SHP77 treated with DMSO at 0.1 percent for 48 hours (cell line): Measurements from ENCODE around the gene CAPN13.

Source experiments
- DNase-seq: peaks from one replicate; lab custom pipeline; 2025; lab: John Stamatoyannopoulos, UW

Gene CAPN13

DNA sequence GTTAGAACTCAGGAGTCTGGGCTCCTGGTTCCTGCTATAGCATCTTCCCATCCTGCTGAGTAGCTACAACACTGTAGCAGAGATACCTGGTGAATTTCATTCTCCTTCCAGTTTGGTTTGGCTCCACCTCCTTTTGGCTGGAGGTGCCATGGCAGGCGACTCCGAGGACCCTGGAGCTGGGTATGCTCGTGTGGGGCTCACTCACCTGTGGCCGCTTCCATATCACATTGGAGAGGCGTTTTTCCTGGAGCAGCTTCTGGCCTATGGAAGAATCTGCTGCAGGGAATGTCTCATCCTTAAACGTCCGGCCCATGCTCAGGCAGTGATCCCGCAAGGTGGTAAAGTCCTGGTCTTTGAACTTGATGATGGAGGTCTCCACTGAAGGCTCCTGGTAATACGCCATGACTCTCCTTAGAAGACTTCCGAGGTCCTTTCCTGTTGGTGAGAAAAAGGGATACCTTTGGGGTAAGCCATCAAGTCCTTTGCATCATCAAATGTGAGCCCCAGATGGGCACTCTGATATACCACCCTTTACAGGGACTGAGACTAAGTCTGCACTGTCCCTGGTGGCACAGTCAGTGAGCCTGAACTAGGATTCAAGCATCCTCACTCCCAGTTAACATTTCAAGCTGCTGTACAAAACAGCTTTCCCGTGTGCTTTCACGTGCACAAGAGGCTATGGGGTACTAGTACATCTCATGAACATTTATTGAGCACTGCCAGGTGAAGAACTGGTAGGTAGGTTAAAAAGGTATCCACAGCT, 20.1 kb downstream of the CAPN13 start:
- no peak for DNase-seq

DNA sequence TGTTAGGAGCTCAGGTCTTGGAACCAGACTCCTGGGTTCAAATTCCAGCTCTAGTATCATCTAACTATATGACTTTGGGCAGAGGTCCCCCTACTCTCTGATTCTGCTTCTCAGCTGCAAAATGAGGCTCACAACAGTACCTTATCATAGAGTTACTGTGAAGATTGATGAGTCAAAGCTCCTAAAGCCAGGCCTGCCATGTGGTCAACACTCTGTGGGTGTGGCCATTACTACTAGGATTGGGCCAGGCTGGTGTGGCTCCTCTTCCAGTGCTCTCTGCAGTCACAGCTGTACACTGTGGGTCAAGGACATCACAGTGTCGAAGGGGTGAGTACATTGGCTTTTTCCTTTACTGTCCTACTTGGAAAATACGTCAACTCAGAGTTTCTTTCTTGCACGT, 22.6 kb downstream of the CAPN13 start:
- no peak for DNase-seq

GRCh38 chr2:30781961-30782533, 25.2 kb downstream of the CAPN13 start:
- no peak for DNase-seq

- DNase-seq = no peak
These were observed 25.8 kb downstream of the CAPN13 start for GRCh38 chr2:30781451-30781850.

DNA sequence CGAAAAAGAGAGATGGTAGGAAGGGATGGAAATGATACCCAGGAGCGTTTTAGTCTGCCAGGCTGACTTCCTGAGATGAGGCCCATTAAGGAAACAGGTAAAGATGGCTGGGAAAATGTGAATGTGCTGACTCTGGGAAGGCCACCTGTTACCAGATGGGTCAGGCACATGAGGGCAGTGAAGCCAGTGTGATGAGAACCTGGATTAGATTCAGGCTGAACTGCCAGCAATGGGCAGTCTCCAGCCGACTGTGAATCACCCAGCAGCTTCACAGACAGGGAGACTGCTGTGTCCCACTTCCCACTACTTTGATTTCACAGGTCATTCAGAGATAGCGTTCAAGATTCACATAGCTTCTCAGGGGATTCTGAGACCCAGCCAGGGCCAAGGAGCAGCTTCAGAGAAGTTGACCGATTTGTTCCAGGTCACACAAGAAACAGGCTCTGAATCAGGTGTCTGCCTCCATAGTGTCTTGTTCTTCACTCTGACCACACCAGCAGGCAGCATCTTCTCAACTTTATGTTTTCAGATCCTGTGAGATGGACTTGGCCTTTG, 26.4 kb downstream of the CAPN13 start:
- no peak for DNase-seq

GRCh38 chr2:30778611-30779010, 28.6 kb downstream of the CAPN13 start:
- no peak for DNase-seq

GRCh38 chr2:30777661-30778505, 29.4 kb downstream of the CAPN13 start:
- no peak for DNase-seq

- DNase-seq = no peak
These were observed 30.2 kb downstream of the CAPN13 start for GRCh38 chr2:30776831-30777635.

GRCh38 chr2:30775833-30776232, 31.4 kb downstream of the CAPN13 start:
- no peak for DNase-seq

DNA sequence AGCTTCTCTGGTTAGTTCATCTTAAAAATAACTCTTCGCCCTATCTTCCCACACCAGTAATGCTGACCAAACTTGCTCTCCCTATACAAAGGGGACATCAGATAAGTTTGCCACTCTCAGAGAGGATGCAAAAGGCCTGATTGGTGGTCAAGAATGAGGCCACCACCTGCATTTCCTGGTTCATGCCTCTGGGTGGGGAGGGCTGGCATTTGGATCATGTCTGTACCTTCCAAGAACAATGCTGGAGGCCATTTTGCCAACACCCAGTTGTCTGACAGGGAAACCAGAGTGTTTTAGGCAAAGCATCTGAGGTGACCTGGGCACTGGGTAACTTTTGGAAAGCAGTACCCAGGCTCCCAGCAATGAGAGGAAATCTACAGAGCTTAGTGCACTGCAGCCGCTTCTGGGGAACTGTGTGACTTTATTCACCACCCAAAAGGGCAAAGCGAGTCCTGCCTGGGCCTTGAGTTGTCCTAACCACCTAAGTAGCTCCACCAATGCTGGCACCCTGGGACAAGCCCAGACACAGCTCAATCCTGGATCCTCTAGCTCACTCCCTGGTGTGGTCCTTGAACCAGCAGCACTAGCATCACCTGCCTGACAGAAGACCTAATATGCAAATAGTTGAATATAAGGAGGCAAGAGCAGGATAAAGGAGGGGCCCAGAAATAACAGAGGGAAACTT, 35.1 kb downstream of the CAPN13 start:
- DNase-seq = no peak

DNA sequence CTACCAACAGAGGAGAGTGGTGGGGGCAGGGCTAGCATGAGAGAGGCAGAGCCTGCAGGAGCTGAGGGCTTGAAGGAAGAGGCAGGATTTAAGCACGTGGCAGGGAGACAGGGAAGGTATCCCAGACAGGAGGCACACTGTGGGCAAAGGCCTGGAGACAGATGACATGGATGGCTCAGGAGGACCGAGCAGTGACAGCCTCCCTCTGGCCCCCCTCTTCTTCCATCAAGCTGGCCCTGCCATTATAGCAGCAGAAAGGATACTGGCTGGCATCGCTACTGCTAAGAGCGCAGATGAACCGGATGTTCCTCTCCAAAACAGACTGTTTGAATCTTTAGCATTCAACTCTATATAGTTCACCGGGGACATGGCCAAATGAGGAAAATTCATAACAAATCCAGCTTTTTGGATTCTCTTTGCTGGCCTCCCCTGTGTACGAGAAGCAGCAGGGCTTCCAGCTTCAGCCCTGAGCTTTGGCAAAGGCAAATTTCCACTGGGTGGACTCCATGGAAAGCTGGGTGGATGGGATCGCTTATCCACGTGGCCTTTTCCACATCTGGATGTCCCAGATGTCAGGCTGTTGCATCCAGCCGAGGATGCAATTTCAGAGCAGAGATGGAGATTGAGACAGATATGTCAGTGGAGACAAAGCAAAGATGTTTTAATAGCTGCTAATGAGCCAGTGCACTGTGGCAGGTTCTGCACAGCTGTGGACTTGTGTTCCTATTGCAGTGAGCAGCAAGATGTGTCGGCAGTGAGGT, 36.2 kb downstream of the CAPN13 start:
- no peak for DNase-seq

DNA sequence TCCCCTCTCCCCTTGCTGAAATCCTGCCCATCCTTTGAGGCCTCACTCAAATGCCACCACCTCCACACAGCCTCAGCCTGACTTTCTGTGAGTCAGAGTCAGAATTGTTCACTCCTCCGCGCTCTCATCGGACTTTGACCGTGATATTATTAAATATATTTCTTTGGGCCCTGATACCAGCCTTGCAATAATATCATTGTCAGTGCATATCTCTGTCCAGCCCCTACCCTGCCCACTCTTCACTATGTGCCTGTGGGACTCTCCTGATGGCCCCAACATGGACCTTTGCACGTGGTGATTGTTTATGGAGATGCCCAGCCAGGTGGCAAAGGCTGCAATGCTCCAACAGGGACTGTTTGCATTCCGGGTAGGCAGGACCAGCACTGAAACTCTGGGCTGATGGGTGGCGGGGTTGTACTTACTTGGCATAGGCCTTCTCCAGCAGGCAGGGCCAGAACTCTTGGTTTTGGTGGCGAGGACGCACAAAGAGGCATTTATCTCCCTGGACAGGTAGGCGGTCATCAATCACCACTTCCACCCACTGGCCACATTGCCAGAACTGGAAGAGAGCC, 37.3 kb downstream of the CAPN13 start:
- DNase-seq = no peak

DNA sequence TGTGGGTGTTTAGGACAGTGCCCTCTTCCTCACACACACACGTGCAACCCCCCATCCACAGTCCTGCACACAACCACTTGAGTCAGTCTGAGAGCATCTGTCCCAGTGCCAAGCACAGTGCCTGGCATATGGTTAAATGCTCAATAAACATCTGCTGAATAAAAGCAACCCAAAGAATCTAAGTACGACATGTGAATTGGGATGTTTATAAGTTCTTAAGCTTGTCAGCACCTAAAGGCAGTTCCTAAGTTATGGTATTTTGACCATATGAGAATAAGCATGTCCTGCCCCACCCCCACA, 37.8 kb downstream of the CAPN13 start:
- DNase-seq = no peak

- no peak for DNase-seq
These were observed 38.4 kb downstream of the CAPN13 start for GRCh38 chr2:30768708-30769480.

DNA sequence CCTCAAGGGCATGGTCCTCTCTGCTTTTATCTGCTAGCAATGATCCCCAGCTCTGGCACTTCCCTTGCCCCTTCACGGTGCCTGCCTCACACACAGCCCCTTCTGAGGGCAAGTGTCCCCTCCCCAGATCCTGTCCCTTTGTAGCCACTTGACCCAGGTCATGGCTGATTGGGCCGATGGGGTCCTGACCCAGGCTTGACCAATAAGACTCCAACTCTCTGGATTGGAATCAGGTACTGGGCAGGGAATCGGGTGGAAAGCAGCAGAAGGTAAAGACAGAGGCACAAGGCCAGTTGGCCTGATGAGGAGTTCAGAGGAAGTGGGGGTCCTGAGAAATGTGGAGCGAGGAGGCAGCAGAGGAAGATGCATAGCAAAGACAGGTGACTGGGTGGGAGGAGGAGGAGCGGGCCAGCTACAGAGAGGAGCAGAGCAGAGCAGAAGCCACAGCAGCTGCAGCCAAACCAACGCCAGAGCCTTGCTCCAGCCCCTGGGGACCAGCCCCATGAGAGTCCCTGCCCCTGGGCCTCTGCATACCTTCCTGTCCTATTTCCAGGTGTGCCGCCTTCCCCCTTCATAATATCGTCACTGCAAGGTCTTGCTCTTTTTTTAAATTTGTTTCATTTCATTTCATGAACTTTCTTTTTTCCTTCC, 39.1 kb downstream of the CAPN13 start:
- no peak for DNase-seq

- no peak for DNase-seq
These were observed 40.6 kb downstream of the CAPN13 start for GRCh38 chr2:30766666-30767065.

- no peak for DNase-seq
These were observed 41.3 kb downstream of the CAPN13 start for GRCh38 chr2:30765876-30766470.

- no peak for DNase-seq
These were observed 42.1 kb downstream of the CAPN13 start for GRCh38 chr2:30765191-30765590.
